GM21717 (cell line): Measurements from ENCODE around the gene STEAP1.
"Not testable (repeated sequence)": the region's sequence is repeated elsewhere in the genome, so short reads cannot be mapped to it uniquely, and the experiment has no call there.

Experiments
- ATAC-seq: cut with Tn5 transposase; IDR thresholded peaks from one replicate; pipeline ENCODE4 v1.9.1; 2021; ENCODE audit warnings: mild to moderate bottlenecking, moderate library complexity; ENCODE audit not compliant: unreplicated experiment

STEAP1 gene

GRCh38 chr7:90173127-90173844, 19.0 kb downstream of the STEAP1 start:
- peak; percentile 76 for ATAC-seq

DNA sequence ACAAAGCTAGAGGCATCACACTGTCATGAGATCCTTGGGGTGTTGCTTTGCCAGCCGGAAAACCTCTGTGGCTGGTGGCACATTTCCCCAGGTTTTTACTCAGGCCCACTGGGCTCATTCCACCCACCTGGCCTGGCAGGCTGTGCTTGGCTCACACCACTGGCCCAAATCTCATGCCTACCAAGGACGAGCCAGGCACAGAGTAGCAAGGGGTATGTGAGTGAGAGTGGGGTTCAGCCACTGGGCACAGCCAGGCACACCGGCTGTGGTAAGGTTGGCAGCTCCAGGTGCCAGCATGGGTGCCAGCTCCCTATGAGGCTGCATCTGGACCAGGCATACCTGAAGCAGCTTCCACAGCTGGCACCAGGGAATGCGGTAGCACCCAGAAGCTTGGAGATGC, 21.4 kb downstream of the STEAP1 start:
- no peak for ATAC-seq

DNA sequence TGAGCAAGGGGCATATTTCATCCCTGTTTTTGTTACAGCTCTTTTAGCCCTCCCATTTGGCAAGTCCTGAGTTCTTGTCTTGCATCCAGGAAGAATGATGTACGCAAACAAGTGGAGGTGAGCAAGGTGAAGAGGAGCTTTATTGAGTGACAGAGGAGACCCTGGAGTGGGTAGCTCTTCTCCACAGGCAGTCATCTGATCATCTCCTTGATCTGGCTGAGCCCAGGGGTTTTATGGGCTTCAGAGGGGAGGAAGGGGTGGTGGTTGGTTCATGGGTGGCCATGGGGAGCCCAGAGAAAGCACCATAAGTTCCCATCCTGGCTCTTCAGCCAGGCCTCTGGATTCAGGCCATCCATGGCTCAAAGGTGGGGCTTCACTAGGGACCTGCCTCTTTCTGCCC, 21.9 kb downstream of the STEAP1 start:
- no peak for ATAC-seq

DNA sequence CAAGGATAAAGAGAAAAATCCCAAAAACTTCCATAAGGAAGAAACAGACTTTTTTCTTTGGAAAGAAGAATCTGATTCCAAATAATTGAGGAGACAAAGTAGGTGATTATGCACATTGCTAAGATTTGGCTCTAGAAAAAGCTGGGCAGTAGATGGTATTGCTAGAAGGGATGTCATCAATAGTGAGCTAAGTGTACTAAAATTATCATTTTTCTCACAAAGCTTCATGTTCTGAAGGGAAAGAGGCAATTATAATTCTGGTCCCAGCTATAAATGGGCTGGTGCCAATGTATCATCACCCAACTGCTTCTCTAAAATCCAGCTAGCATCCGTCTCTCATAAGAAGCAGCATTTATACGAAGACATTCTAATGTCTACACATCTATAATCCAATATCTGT, 23.9 kb downstream of the STEAP1 start:
- no peak for ATAC-seq

- ATAC-seq, result peak; percentile 97
These were observed 24.5 kb downstream of the STEAP1 start for GRCh38 chr7:90178679-90179278.

DNA sequence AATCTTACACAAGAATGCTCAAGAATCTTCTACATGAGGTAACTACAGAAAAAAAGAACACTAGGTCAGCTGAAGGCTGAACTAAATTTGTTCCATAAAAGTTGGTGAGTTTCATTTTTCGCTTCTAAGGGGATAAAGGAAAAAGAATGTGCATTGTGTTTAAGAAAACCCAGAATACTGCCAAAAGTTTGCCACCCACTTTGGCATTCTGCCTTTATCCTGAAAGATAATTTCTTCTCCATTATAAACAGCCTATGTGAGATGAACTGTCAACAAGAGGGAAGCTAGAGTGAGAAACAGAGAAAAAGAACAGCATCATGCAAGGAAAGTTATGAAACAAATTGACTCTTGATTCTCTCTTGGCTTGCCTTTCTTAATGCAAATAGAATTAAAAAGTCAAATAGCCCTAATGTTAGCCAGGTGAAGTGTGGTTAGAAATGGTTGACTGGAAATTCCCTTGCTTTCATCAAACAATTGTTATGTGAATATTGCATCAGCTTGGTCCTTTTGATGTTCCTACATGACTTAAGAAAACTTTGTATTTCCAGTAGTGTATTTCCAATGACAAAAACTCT, 25.8 kb downstream of the STEAP1 start:
- no peak for ATAC-seq

GRCh38 chr7:90180649-90181048, 26.4 kb downstream of the STEAP1 start:
- ATAC-seq, result no peak

DNA sequence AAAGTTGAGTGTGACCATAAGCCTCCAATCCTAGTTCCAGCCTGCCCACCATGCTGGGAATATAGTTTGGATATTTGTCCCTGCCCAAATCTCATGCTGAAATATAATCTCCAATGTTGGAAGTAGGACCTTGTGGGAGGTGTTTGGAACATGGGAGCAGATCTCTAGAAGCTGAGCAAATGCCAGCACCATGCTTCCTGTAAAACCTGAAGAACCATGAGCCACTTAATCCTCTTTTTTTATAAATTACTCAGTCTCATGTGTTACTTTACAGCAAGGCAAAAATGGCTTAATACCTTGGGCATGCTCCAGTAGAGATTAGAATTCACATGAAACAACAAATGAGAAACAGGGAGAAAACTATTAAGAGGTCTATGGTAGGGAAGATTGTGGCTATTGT, 27.2 kb downstream of the STEAP1 start:
- ATAC-seq, result no peak

GRCh38 chr7:90186290-90186689, 32.0 kb downstream of the STEAP1 start:
- ATAC-seq, result not testable (repeated sequence)

GRCh38 chr7:90187507-90188050, 33.3 kb downstream of the STEAP1 start:
- ATAC-seq, result no peak

- ATAC-seq, result peak; percentile 92
These were observed 34.0 kb downstream of the STEAP1 start for GRCh38 chr7:90188281-90188680.

- no peak for ATAC-seq
These were observed 36.7 kb downstream of the STEAP1 start for GRCh38 chr7:90190995-90191394.

DNA sequence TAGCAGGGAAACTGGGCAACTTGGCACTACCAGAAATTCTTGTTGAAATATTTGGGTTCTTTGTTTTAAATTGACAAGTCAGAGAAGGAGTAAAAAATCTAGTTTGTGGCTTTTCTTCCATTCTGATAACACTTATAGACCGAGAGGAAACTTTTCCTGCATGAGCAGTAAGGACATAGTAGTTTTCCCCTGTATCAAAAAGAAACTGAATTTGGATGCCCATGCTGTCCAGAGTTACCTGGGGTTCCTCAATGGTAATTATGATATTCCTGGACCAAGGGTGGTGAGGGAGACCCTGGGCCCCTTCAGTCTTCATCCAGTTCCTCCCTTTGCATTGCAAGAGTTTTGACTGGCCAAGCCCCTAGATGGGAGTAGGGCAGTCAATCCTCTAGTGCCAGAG, 37.4 kb downstream of the STEAP1 start:
- no peak for ATAC-seq

GRCh38 chr7:90192876-90193750, 38.8 kb downstream of the STEAP1 start:
- ATAC-seq, result no peak

GRCh38 chr7:90194911-90195809, 40.9 kb downstream of the STEAP1 start:
- no peak for ATAC-seq

GRCh38 chr7:90201500-90202195, 47.4 kb downstream of the STEAP1 start:
- no peak for ATAC-seq

- ATAC-seq, result no peak
These were observed 53.7 kb downstream of the STEAP1 start for GRCh38 chr7:90207956-90208355.

DNA sequence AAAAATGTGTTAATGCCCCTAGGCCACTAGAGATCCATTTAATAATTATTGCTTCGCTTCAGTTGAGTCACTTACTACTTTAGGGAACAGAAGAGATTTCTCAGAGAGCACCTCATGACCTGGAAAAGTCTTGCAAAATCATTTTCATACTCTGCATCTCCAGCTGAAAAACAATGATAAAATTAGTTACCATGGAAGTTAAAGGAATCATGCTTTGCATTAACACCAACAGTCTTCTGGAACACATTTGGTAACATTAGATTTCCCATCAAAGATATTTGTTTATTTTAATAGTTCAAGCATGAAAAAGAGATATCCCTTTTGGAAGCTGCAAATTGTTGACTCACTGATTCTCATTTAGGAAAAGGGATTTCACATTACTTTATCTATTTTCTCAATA, 55.5 kb downstream of the STEAP1 start:
- no peak for ATAC-seq

DNA sequence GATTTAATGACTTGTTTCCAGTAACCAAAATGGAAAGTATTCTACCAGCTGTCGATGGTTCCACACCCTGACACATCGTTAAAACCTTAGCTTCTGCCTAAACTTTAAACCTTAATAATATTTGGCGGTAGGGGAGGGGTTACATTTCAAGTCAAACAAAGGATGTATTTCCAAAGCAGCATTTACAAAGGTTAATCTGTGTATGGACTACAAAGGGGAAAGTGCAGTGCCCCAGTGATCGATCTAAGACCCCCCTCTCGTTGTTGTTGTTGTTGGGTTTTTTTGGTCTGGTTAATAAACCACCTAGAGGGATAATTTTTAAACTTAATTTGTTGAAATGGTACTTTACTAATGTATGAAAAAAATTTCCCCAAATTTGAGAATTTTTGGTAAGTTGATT, 56.2 kb downstream of the STEAP1 start:
- no peak for ATAC-seq

DNA sequence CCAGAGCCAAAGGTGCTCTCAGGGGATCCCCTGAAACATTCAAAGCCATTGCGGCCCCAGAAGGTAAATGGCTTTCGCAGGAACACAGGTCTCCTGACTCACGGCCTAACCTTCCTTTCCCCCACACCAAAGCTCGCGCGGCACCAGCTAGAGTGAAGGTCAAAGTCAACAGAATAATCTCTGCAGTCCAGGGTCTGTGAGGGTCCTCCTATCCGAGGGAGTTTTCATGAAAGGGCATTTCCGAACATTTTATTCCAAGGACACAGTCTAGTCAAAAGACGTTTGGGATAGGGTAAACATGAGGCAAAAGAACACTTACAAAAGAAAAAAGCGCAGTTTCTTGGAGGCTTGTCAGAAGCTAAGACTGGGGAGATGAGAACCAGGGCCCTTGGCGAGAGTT, 56.7 kb downstream of the STEAP1 start:
- no peak for ATAC-seq
